Heart right ventricle (tissue), 16 donors: ENCODE measurements around the gene RILPL1. TPM values are rescaled to one million over a fixed set of nuclear protein-coding genes. Genes with fewer than 3 reads are reported as not detected.
A peak's percentile ranks its signal among the peaks of the same experiment; 100 is the strongest.

Source experiments
- ATAC-seq, 8 donors: fragments of 200-7000 bp; cut with Tn5 transposase; one replicate each; pipeline ENCODE4 v1.9.1; 2020; ENCODE audit warnings: mild to moderate bottlenecking in 8 of 8, moderate library complexity in 8 of 8, moderate number of reproducible peaks in 1 of 8
- DNase-seq, 2 donors: peaks; one replicate each; pipeline ENCODE4 v3.0.0-alpha.2; 2020
- H3K27ac ChIP-seq, 10 donors: fragments of 200-600 bp; sonication (generic) in 2 of 10; one replicate each; pipeline versions ENCODE4 v1.5.0 to v1.8.0; 2020 to 2022; ENCODE audit warnings: mild to moderate bottlenecking in 3 of 10
- H3K27me3 ChIP-seq, 7 donors: fragments of 200-600 bp; one replicate each; pipeline ENCODE4 v1.8.0; 2021 to 2022; ENCODE audit warnings: mild to moderate bottlenecking in 2 of 7
- H3K36me3 ChIP-seq, 9 donors: fragments of 200-600 bp; sonication (generic) in 1 of 9; one replicate each; pipeline versions ENCODE4 v1.5.0 to v1.8.0; 2020 to 2022; ENCODE audit warnings: mild to moderate bottlenecking in 2 of 9
- H3K4me1 ChIP-seq, 9 donors: fragments of 200-600 bp; sonication (generic) in 1 of 9; one replicate each; pipeline versions ENCODE4 v1.5.0 to v1.8.0; 2020 to 2022; ENCODE audit warnings: mild to moderate bottlenecking in 4 of 9
- H3K4me3 ChIP-seq, 10 donors: fragments of 200-600 bp; sonication (generic) in 2 of 10; one replicate each; pipeline versions ENCODE4 v1.5.0 to v1.8.0; 2020 to 2022; ENCODE audit warnings: mild to moderate bottlenecking in 7 of 10, moderate library complexity in 2 of 10
- H3K9me3 ChIP-seq, 11 donors: fragments of 200-600 bp in 10 of 11; sonication (generic) in 2 of 11; one replicate each; pipeline versions ENCODE4 v1.5.0 to v1.8.0; 2013 to 2022; ENCODE audit warnings: mild to moderate bottlenecking in 2 of 11, control low read depth in 1 of 11, moderate library complexity in 1 of 11
- CTCF ChIP-seq, 9 donors: fragments of 200-600 bp; sonication (generic) in 2 of 9; IDR thresholded peaks; one replicate each; pipeline versions ENCODE4 v1.5.0 to v1.8.0; 2021 to 2022; ENCODE audit warnings: antibody characterized with exemption in 9 of 9, mild to moderate bottlenecking in 5 of 9, moderate library complexity in 1 of 9
- WGBS, 2 donors: extraction: QIAGEN DNeasy Blood & Tissue Kit; methylation state at CpG; one replicate each; pipeline ENCODE4 v1.1.7; 2013; ENCODE audit warnings: inconsistent platforms in 1 of 2; 5-methylcytosine and 5-hydroxymethylcytosine counted together
- intact Hi-C, 10 donors: fragments of 100-400 bp; cut with DNase I; formaldehyde crosslinking; loops; one replicate each; pipeline versions ENCODE4 v1.11.1 to v1.14.2; 2022
- polyA plus RNA-seq, 2 donors: library from polyadenylated mRNA; stranded (reverse); fragments of 200-250 nt; gene quantifications; one replicate each; pipeline ENCODE4 v1.2.3, GENCODE V29; 2013
- total RNA-seq, 10 donors: library from RNA; stranded (reverse); fragmentation: NEBNext Ultra II Directional in 3 of 10; extraction: Animal tissue kit (Norgen Biotek cat#: 25700) in 3 of 10; gene quantifications; one replicate each; pipeline versions ENCODE4 v1.2.1 to v1.2.4, GENCODE V29; 2021 to 2023
- donor health status: Arrhythmogenic right ventricular cardiomyopathy.
- donor health status: ischemic (EF 13 %, LVEDD 7.1; RV severe dilation, severe dysfunction).
- donor health status: healthy with polysubstance abuse.
- donor health status: DM: no; HTN: yes; CAD: no.
- donor health status: DM: no; HTN: no; CAD: no.
- donor health status: ischemic (EF 25% LVEDD 6.9; RV normal size, moderate dysfunction).
- donor health status: ischemic (EF 25% LVEDD 5.7; RV mildly dilated, moderate dysfunction).
- donor health status: healthy.
- donor health status: DM: yes; HTN: yes; CAD: no.
- donor health status: Ischemic cardiomyopathy.
- donor health status: ischemic (EF 35%, LVEDD 5.7; RV mildly dilated, moderate dysfunction).
- donor health status: nonischemic (EF 11% LVEDD 7.7; RV severe dilation, severe dysfunction).
- donor health status: DM: yes; HTN: yes; CAD: no.
- donor health status: PGD.
- donor health status: ischemic (EF 29% LVEDD 5.4; RV normal size, mild dysfunction).
- donor health status: nonischemic (EF 23%, LVEDD 6.1; RV moderate dilation, normal function).

The RILPL1 gene
- total and polyA plus RNA-seq, 12 donors = 71.4 to 132 (median 86.6) TPM

- peaks cover 3 to 21% (median 7%) of the 10 kb centered on the region in 9 donors for H3K4me1 ChIP-seq
- no peak for ATAC-seq
- 90 to 92% methylated on average over 13 of the region's 13 CpGs for WGBS, 2 donors
Measured at GRCh38 chr12:123491481-123491880, 42.0 kb downstream of the RILPL1 start.

GRCh38 chr12:123491056-123491455 lies 42.5 kb downstream of the RILPL1 start:
- ATAC-seq (peak in 2 of 8 donors; percentile 6 to 15), DNase-seq (no peak)
- peak overlapping the region in 6 of 10 donors; percentile 2 to 73 (median 52) for H3K27ac ChIP-seq

More at GRCh38 chr12:123491481-123491880, 42.0 kb downstream of the RILPL1 start:
- Histone ChIP-seq H3K36me3 (peaks cover 0 to 41% (median 2%) of the 10 kb centered on the region in 9 donors), H3K9me3 (no peaks in the 10 kb centered on the region), H3K27ac (peak overlapping the region in 7 of 10 donors; percentile 2 to 73 (median 55)), H3K4me3 (no peak overlapping the region), H3K27me3 (no peaks in the 10 kb centered on the region)
- TF ChIP-seq CTCF (IDR thresholded peaks at IDR 0.05) = no peak
- intact Hi-C loops = no loop called here
- no peak for DNase-seq

GRCh38 chr12:123490089-123490488 lies 43.4 kb downstream of the RILPL1 start:
- no peak overlapping the region for H3K4me3 ChIP-seq
- 78 to 88% methylated on average over 5 of the region's 5 CpGs for WGBS, 2 donors
- no peak for ATAC-seq
- no peak for TF ChIP-seq CTCF (IDR thresholded peaks at IDR 0.05)
- no peak for DNase-seq
- intact Hi-C loops = no loop called here
- H3K27me3 ChIP-seq = no peaks in the 10 kb centered on the region
- peaks cover 3 to 21% (median 7%) of the 10 kb centered on the region in 9 donors for H3K4me1 ChIP-seq
- peaks cover 0 to 39% (median 3%) of the 10 kb centered on the region in 9 donors for H3K36me3 ChIP-seq
- no peaks in the 10 kb centered on the region for H3K9me3 ChIP-seq
- H3K27ac ChIP-seq = peak overlapping the region in 2 of 10 donors; percentile 23 to 55

More at GRCh38 chr12:123491056-123491455, 42.5 kb downstream of the RILPL1 start:
- Histone ChIP-seq H3K4me3 (no peak overlapping the region), H3K4me1 (peaks cover 3 to 21% (median 7%) of the 10 kb centered on the region in 9 donors), H3K36me3 (peaks cover 0 to 39% (median 0%) of the 10 kb centered on the region in 9 donors), H3K27me3 (no peaks in the 10 kb centered on the region), H3K9me3 (no peaks in the 10 kb centered on the region)
- no peak for TF ChIP-seq CTCF (IDR thresholded peaks at IDR 0.05)
- WGBS, 2 donors = 64 to 82% methylated on average over 11 of the region's 11 CpGs
- intact Hi-C loops = no loop called here

- Histone ChIP-seq H3K36me3 (peaks cover 0 to 39% (median 6%) of the 10 kb centered on the region in 9 donors), H3K9me3 (no peaks in the 10 kb centered on the region), H3K4me1 (peaks cover 3 to 21% (median 7%) of the 10 kb centered on the region in 9 donors), H3K4me3 (no peak overlapping the region), H3K27me3 (no peaks in the 10 kb centered on the region), H3K27ac (peak overlapping the region in 1 of 10 donors; percentile 23)
- TF ChIP-seq CTCF (IDR thresholded peaks at IDR 0.05) = no peak
- WGBS, 2 donors = 91 to 98% methylated on average over 6 of the region's 6 CpGs
- intact Hi-C loops = loop anchor here in 2 of 10 donors (10.0 kb wide), 2 partner anchors 45 to 85 kb away; partner anchors contain the start of gene RILPL1 (in 1 of the 2)
- DNase-seq (no peak), ATAC-seq (no peak)
Measured at GRCh38 chr12:123489580-123489979, 43.9 kb downstream of the RILPL1 start.
